Natural killer cell (primary cell): Measurements from ENCODE around the gene PSAP. TPM values are rescaled to one million over a fixed set of nuclear protein-coding genes. Genes with fewer than 3 reads are reported as not detected.

Experiments used
- ATAC-seq, 3 donors: fragments of 150-1000 bp in 2 of 3; fragments of 200-7000 bp in 1 of 3; cut with Tn5 transposase; 1 replicate in 1 of 3; 2 replicates in 2 of 3; pipeline ENCODE4 v1.10.0; 2021; ENCODE audit warnings: mild to moderate bottlenecking in 2 of 3, moderate library complexity in 2 of 3
- DNase-seq, 2 donors: peaks; one replicate each; pipeline versions ENCODE4 v3.0.0 to v3.0.0-alpha.2; 2013 to 2021; ENCODE audit warnings: mixed read lengths in 1 of 2
- H3K27ac ChIP-seq: one replicate; pipeline ENCODE4 v1.5.1; 2013; ENCODE audit warnings: mild to moderate bottlenecking, low read length
- H3K27me3 ChIP-seq: one replicate; pipeline ENCODE4 v1.6.1; 2013; ENCODE audit warnings: low read length; ENCODE audit not compliant: control insufficient read depth, insufficient read depth
- H3K36me3 ChIP-seq: one replicate; pipeline ENCODE4 v1.6.1; 2013; ENCODE audit warnings: low read length; ENCODE audit not compliant: control insufficient read depth, insufficient read depth
- H3K4me1 ChIP-seq: one replicate; pipeline ENCODE4 v1.6.1; 2013; ENCODE audit warnings: low read length; ENCODE audit not compliant: control insufficient read depth, insufficient read depth
- H3K4me3 ChIP-seq: one replicate; pipeline ENCODE4 v1.5.1; 2013; ENCODE audit warnings: low read length
- H3K9me3 ChIP-seq: one replicate; pipeline ENCODE4 v1.6.1; 2013; ENCODE audit warnings: low read length; ENCODE audit not compliant: control insufficient read depth, insufficient read depth
- H3K27ac Mint-ChIP-seq, 2 donors: one replicate each; pipeline ENCODE4 v1.8.0; 2022; ENCODE audit warnings: mild to moderate bottlenecking in 2 of 2, mixed read lengths in 2 of 2, moderate library complexity in 1 of 2
- H3K27me3 Mint-ChIP-seq, 2 donors: one replicate each; pipeline ENCODE4 v1.8.0; 2022; ENCODE audit warnings: low read depth in 2 of 2, mixed read lengths in 2 of 2
- H3K36me3 Mint-ChIP-seq: one replicate; pipeline ENCODE4 v1.8.0; 2022; ENCODE audit warnings: mixed read lengths
- H3K4me1 Mint-ChIP-seq, 2 donors: one replicate each; pipeline ENCODE4 v1.8.0; 2022; ENCODE audit warnings: mixed read lengths in 2 of 2
- H3K4me3 Mint-ChIP-seq: one replicate; pipeline ENCODE4 v1.8.0; 2022; ENCODE audit warnings: mild to moderate bottlenecking, moderate library complexity, mixed read lengths
- H3K9me3 Mint-ChIP-seq, 2 donors: one replicate each; pipeline ENCODE4 v1.8.0; 2022; ENCODE audit warnings: mixed read lengths in 2 of 2
- CTCF ChIP-seq: fragments of 200-600 bp; IDR thresholded peaks from one replicate; pipeline ENCODE4 v1.8.0; 2022; ENCODE audit warnings: antibody characterized with exemption
- WGBS: methylation state at CpG from one replicate; pipeline ENCODE4 v1.1.7; 2013; ENCODE audit warnings: missing lambda C conversion rate; ENCODE audit not compliant: insufficient coverage; 5-methylcytosine and 5-hydroxymethylcytosine counted together
- intact Hi-C: fragments of 100-400 bp; cut with micrococcal nuclease; formaldehyde crosslinking; loops from one replicate; pipeline ENCODE4 v1.14.2; 2022
- total RNA-seq, 4 donors: library from RNA; stranded (reverse); fragments of 120-200 nt in 1 of 4; gene quantifications; one replicate each; pipeline versions ENCODE4 v1.2.3 to v1.2.4, GENCODE V29; 2013 to 2022

Gene PSAP
- total RNA-seq, 3 donors from 2014 or later (not counting 1 experiment from before 2014, with no cell fraction given) = 324 to 488 (median 428) TPM

GRCh38 chr10:71829171-71829570 lies 21.9 kb downstream of the PSAP start:
- H3K27ac Mint-ChIP-seq = peak overlapping the region in 1 of 2 donors; percentile 44
- H3K36me3 Mint-ChIP-seq = peaks cover 14% of the 10 kb centered on the region
- H3K4me1 Mint-ChIP-seq = peaks cover 0 to 17% of the 10 kb centered on the region in 2 donors
- Histone ChIP-seq H3K36me3 (peaks cover 78% of the 10 kb centered on the region), H3K4me3 (no peak overlapping the region), H3K9me3 (no peaks in the 10 kb centered on the region), H3K27ac (no peak overlapping the region), H3K4me1 (peaks cover 13% of the 10 kb centered on the region), H3K27me3 (no peaks in the 10 kb centered on the region)
- DNase-seq = no peak
- H3K9me3 Mint-ChIP-seq = no peaks in the 10 kb centered on the region
- WGBS = 76% methylated on average over 5 of the region's 5 CpGs
- no peak overlapping the region for H3K4me3 Mint-ChIP-seq
- H3K27me3 Mint-ChIP-seq = no peaks in the 10 kb centered on the region
- intact Hi-C loops = no loop called here
- TF ChIP-seq CTCF = no peak
- peak in 2 of 3 donors; percentile 44 to 57 for ATAC-seq

GRCh38 chr10:71828702-71829101 lies 22.3 kb downstream of the PSAP start:
- H3K9me3 ChIP-seq = no peaks in the 10 kb centered on the region
- no peak overlapping the region for H3K27ac ChIP-seq
- no peak overlapping the region for H3K4me3 ChIP-seq
- H3K36me3 ChIP-seq = peaks cover 81% of the 10 kb centered on the region
- 92% methylated on average over 7 of the region's 7 CpGs for WGBS
- no peak for TF ChIP-seq CTCF
- H3K27me3 ChIP-seq = no peaks in the 10 kb centered on the region
- Mint-ChIP-seq H3K36me3 (peaks cover 14% of the 10 kb centered on the region), H3K27me3 (no peaks in the 10 kb centered on the region), H3K4me1 (peaks cover 0 to 16% of the 10 kb centered on the region in 2 donors), H3K9me3 (no peaks in the 10 kb centered on the region), H3K27ac (peak overlapping the region in 1 of 2 donors; percentile 44), H3K4me3 (no peak overlapping the region)
- H3K4me1 ChIP-seq = peaks cover 8% of the 10 kb centered on the region
- DNase-seq (no peak), ATAC-seq (peak in 1 of 3 donors; percentile 14)
- intact Hi-C loops = no loop called here

- ATAC-seq (no peak), DNase-seq (no peak)
- Histone ChIP-seq H3K27ac (no peak overlapping the region), H3K36me3 (peaks cover 83% of the 10 kb centered on the region), H3K4me1 (peaks cover 8% of the 10 kb centered on the region), H3K27me3 (no peaks in the 10 kb centered on the region), H3K9me3 (no peaks in the 10 kb centered on the region), H3K4me3 (no peak overlapping the region)
- H3K27me3 Mint-ChIP-seq = no peaks in the 10 kb centered on the region
- peaks cover 14% of the 10 kb centered on the region for H3K36me3 Mint-ChIP-seq
- no peak overlapping the region for H3K4me3 Mint-ChIP-seq
- intact Hi-C loops = no loop called here
- 98% methylated on average over 5 of the region's 6 CpGs for whole genome bisulfite sequencing
- no peak overlapping the region for H3K27ac Mint-ChIP-seq
- H3K4me1 Mint-ChIP-seq = peaks cover 0 to 12% of the 10 kb centered on the region in 2 donors
- no peaks in the 10 kb centered on the region for H3K9me3 Mint-ChIP-seq
- TF ChIP-seq CTCF = no peak
Observed at GRCh38 chr10:71827852-71828251, 23.2 kb downstream of the PSAP start.

GRCh38 chr10:71825217-71825616 lies 25.8 kb downstream of the PSAP start:
- Histone ChIP-seq H3K27ac (no peak overlapping the region), H3K36me3 (peaks cover 78% of the 10 kb centered on the region), H3K27me3 (no peaks in the 10 kb centered on the region), H3K4me3 (no peak overlapping the region), H3K4me1 (peaks cover 22% of the 10 kb centered on the region), H3K9me3 (no peaks in the 10 kb centered on the region)
- H3K9me3 Mint-ChIP-seq = no peaks in the 10 kb centered on the region
- DNase-seq (no peak), ATAC-seq (no peak)
- no peaks in the 10 kb centered on the region for H3K27me3 Mint-ChIP-seq
- no peak for TF ChIP-seq CTCF
- intact Hi-C loops = no loop called here
- WGBS = 87% methylated on average over 10 of the region's 11 CpGs
- peaks cover 22 to 24% of the 10 kb centered on the region in 2 donors for H3K4me1 Mint-ChIP-seq
- H3K4me3 Mint-ChIP-seq = no peak overlapping the region
- H3K27ac Mint-ChIP-seq = no peak overlapping the region
- H3K36me3 Mint-ChIP-seq = peaks cover 4% of the 10 kb centered on the region
